ENCODE measurements around the gene CD2.

CD2 gene

DNA sequence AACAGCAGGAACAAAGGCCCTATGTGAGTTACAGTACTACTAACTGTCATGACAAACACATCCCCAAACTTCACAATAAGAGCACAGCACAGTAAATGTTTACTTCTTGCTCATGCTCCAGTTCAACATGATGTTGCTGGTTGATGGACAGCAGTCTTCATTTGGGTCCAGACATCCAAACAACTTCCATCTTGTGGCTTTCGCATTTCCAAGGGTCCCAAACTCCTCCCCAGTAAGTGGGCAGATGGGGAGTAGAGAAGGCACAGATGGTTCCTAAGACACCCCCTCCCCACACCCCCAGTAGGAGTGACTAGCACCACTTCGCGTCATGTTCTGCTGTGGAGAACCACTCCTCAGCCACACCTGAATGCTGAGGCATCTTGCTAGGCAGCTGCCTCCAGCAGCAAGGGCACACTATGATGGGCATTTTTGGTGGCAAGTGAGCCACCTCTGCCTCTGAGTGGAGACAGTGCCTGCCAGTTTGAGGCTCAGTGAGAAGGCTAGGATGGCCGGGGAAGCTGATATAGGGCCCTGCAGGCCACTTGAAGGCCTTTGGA lies 32.7 kb upstream of the CD2 start:
- H3K4me3 ChIP-seq (ENCODE audit: low read depth, low read length) = no peak overlapping the region
- TF ChIP-seq, protein P1, sequence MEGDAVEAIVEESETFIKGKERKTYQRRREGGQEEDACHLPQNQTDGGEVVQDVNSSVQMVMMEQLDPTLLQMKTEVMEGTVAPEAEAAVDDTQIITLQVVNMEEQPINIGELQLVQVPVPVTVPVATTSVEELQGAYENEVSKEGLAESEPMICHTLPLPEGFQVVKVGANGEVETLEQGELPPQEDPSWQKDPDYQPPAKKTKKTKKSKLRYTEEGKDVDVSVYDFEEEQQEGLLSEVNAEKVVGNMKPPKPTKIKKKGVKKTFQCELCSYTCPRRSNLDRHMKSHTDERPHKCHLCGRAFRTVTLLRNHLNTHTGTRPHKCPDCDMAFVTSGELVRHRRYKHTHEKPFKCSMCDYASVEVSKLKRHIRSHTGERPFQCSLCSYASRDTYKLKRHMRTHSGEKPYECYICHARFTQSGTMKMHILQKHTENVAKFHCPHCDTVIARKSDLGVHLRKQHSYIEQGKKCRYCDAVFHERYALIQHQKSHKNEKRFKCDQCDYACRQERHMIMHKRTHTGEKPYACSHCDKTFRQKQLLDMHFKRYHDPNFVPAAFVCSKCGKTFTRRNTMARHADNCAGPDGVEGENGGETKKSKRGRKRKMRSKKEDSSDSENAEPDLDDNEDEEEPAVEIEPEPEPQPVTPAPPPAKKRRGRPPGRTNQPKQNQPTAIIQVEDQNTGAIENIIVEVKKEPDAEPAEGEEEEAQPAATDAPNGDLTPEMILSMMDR (IDR thresholded peaks at IDR 0.05; ENCODE audit: low read depth, low read length) = no peak

DNA sequence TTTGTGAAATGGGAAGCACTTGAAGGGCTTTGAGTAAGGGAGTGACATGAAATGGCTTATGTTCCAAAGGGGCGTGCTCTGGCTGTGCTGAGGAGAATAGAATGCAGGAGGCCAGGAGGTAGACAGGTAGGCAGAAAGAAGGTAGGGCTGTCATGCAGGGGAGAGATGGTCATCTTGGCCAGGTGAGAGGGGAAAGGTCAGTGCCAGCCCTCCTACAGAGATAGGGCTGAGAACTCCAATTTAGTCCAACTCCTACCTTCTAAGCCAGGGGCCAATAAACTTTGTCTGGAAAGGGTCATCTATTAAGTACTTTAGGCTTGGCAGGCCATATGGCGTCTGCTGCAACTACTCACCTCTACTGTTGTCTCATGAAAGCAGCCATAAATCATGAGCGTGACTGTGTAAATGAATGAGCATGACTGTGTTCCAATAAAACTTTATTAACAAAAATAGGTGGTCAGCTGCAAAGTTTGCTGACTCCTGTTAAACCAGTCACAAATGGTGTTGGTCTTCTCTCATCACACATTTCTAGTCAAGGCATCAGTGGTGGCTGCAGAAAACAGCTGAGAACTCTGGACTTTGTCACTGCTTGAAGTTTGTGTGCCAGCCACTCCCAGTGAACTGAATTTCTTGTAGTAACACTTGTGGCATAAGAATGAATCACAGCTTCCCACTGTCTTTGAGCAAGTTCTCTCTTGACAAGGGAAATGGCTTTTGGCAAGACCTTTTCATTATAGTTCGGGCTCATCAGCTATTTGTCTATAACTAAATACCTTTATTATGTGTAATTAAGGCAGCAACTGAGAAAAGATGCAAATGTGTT lies 32.0 kb upstream of the CD2 start:
- TF ChIP-seq, protein P1 (IDR thresholded peaks at IDR 0.05; ENCODE audit: low read depth, low read length) = no peak
- H3K4me3 ChIP-seq (ENCODE audit: low read depth, low read length) = no peak overlapping the region

DNA sequence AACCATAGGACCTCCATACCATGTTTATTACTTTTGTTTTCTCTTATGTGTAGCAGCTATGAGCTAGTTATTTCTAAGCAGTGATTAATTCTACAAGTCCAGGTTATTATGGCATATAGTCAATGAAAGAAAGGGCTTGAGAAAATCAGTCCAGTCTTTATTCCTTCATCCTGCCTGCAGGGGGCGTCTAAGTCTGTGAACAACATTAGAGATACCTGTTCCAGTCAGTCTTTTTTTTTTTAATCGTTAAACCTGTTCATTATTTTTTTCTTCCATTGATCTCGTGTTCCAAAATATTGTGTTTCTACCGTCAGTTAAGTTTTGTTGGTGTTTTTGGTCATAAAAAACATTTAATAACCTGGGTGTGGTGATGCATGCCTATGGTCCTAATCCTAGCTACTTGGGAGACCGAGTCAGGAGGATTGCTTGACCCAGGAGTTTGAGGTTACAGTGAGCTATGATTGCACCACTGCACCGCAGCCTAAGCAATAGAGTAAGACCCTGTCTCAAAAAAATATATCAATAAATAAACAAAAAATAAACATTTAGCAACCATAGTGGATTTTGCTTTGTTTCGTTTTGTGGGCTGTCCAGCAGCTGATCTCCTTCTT lies 29.4 kb upstream of the CD2 start:
- no peak overlapping the region for H3K4me3 ChIP-seq (ENCODE audit: low read depth, low read length)
- TF ChIP-seq, protein P1 (IDR thresholded peaks at IDR 0.05; ENCODE audit: low read depth, low read length) = peak; percentile 58

DNA sequence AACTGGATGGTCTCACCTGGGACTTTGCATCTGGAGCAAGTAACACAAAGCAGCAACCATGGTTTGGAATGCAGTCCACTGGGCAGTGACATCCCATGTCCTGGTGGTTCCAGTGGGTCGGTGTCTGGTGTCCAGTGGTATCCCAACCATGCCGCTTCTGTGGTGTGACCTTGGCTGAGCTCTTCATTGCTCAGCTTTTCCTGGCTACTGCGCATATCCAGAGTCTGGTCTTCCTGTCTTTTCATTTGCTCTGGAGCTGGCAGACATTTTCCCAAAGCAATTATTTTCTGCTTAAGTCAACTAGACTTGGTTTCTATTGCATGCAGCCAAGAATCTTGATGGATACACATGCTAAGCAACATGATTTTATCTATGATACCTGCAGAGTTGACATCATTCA lies 28.4 kb upstream of the CD2 start:
- TF ChIP-seq, protein P1 (IDR thresholded peaks at IDR 0.05; ENCODE audit: low read depth, low read length) = no peak
- H3K4me3 ChIP-seq (ENCODE audit: low read depth, low read length) = no peak overlapping the region

DNA sequence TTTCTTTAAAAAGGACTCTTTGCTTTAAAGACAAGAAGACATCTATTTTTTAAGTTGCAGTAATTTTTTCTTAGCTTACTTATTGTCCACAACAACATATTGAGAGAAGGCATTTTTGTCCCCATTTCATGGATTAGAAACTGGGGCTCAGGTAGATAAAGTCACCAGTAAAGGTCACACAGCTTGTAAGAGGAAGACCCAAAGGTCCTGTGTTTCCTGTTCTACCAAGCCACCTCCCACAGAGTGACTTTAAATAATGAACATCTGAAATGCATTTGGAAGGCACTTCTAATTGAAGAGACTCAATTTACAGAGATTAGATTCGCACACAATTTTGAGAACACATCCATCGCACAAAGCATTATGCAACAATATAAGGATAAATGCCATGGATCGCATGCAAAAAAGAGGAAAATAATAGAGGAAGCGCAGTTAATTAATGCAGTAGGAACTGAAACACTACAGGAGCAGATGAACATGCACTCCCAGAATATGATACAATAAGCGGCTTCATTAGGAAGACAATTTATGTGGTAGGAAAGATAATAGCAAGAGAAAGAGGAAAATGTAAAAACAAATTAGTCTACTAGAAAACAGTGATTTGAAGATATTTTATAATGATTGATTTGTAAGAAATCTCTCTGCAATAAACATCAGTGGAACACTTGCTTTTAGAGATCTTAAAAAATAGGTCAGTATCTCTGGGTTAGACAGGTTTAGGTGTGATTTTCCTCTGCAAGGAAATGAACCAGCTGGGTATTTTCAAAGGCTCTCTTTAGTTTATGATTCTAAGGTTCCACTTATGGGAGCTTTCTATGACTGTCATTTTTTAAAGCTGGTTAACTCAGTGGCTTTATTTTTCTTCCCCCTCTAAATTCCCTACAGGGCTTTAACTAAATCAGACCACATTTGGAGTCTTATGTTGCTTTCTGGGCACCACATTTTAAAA lies 27.1 kb upstream of the CD2 start:
- TF ChIP-seq, protein P1 (IDR thresholded peaks at IDR 0.05; ENCODE audit: low read depth, low read length) = no peak
- no peak overlapping the region for H3K4me3 ChIP-seq (ENCODE audit: low read depth, low read length)

DNA sequence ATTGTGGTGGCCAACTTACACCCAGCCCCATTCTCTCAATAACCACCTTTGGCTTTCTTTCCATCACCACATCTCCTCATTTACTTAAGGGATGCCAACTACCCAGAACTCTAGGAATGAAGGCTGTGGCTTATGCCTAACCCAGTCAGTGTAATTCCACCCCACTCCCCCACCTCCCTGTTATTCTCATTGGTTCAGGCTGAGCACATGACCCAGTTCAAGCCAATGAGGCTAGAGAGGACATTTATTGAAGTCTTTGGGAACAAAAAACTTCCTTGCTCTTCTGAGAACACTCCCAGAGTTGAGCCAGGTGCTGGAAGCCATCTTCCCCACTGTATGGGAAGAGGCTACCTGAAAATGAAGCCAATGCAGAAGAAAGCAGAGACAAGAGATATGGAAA lies 22.8 kb upstream of the CD2 start:
- TF ChIP-seq, protein P1 (IDR thresholded peaks at IDR 0.05; ENCODE audit: low read depth, low read length) = no peak
- no peak overlapping the region for H3K4me3 ChIP-seq (ENCODE audit: low read depth, low read length)
